NT2/D1 (cell line): ENCODE measurements around the gene ZNF205.

Experiments
- SUZ12 ChIP-seq: IDR thresholded peaks from 2 replicates; pipeline ENCODE4 v1.6.1; 2011; ENCODE audit not compliant: insufficient read length, insufficient read depth; ENCODE audit errors: extremely low read depth
- YY1 ChIP-seq: IDR thresholded peaks from 2 replicates; pipeline ENCODE4 v1.6.1; 2011; ENCODE audit not compliant: insufficient read length, insufficient read depth
- ZNF274 ChIP-seq: IDR thresholded peaks from 2 replicates; pipeline ENCODE4 v1.6.1; 2011; ENCODE audit warnings: mild to moderate bottlenecking, low read depth, low read length

DNA sequence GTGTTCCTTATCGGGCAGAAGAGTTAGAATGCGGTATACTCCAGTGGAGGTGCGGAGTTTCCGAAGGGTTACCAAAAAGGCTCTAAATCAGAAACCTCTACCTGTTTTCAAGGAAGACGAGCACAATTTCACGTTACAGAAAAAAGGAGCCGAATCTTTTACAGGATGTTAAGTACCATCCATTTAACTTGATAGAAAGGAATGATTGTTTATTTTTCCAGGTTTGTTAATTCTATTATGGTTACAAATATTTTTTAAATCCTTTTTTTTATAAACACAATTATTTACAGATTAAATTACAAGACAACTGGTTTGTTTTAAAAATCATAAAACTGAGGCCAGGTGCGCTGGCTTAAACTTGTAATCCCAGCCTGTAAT lies 40.6 kb downstream of the ZNF205 start:
- TF ChIP-seq ZNF274 (no peak), YY1 (no peak), SUZ12 (no peak)
